ENCODE data around the gene TMPRSS4. TPM values are rescaled to one million over a fixed set of nuclear protein-coding genes. Genes with fewer than 3 reads are reported as not detected.

The TMPRSS4 gene
- total RNA-seq, 1 experiment from 2014 or later: 1.5 TPM

DNA sequence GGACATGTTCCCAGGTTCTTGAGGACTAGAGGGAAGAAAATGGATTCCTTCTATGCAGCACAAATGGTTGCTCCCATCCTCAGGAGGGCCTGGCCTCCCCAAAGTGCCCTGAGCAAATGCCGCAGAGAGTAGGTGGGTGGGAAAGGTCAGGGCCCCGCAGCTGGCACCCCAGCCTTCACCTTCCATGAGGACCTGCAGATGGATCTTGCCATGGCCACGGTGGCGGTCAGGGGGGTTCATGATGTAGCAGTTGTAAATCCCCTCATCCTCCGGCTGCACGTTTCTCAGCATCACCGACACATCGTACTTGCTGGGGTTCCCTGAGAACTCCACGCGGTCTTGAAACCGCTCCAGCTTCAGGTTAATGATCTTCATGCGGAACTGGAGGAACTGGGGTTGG lies 91.0 kb downstream of the TMPRSS4 start (continued):
- TF ChIP-seq, protein P1, sequence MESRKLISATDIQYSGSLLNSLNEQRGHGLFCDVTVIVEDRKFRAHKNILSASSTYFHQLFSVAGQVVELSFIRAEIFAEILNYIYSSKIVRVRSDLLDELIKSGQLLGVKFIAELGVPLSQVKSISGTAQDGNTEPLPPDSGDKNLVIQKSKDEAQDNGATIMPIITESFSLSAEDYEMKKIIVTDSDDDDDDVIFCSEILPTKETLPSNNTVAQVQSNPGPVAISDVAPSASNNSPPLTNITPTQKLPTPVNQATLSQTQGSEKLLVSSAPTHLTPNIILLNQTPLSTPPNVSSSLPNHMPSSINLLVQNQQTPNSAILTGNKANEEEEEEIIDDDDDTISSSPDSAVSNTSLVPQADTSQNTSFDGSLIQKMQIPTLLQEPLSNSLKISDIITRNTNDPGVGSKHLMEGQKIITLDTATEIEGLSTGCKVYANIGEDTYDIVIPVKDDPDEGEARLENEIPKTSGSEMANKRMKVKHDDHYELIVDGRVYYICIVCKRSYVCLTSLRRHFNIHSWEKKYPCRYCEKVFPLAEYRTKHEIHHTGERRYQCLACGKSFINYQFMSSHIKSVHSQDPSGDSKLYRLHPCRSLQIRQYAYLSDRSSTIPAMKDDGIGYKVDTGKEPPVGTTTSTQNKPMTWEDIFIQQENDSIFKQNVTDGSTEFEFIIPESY (IDR thresholded peaks at IDR 0.05; ENCODE audit: extremely low read depth, insufficient replicate concordance, low read length): no peak
- TF ChIP-seq EZH2phosphoT487 (IDR thresholded peaks at IDR 0.05; ENCODE audit: borderline replicate concordance): no peak
- no peak for TF ChIP-seq FOSL1 (IDR thresholded peaks at IDR 0.05; ENCODE audit: low read depth)
- TF ChIP-seq TCF7L2 (IDR thresholded peaks at IDR 0.05; ENCODE audit: borderline replicate concordance, extremely low read depth, insufficient read depth, insufficient read length): no peak

DNA sequence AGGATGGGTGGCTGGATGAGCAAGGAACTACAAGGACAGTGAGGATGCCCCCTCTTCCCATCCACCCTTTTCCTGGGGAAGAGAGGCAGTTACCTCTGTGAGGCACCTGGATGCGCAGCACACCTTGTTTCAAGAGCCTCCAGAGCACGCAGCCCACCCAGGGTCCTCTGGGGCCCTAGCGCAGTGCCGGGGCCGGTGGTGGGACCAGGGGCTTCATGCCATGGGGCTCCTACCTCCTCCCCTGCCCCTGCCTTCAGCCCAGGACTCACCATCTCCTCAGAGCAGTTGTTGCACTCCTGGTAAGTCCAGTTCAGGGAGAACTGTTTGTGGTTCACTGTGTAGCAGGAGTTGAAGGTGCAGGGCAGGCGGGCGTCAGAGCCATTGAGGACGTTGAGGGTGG lies 91.4 kb downstream of the TMPRSS4 start:
- Histone ChIP-seq H3K36me3 (ENCODE audit: control insufficient read depth in 1 of 2, insufficient read depth in 2 of 2, low read length in 2 of 2) (no peaks in the 10 kb centered on the region), H3K9me3 (ENCODE audit: control insufficient read depth in 1 of 2, insufficient read depth in 1 of 2, low read depth in 1 of 2, low read length in 2 of 2) (no peaks in the 10 kb centered on the region), H3K9ac (ENCODE audit: low read length) (no peak overlapping the region), H3K4me3 (replicated peaks in 1 of 2; ENCODE audit: low read depth in 1 of 2, low read length in 2 of 2) (no peak overlapping the region), H3K9me2 (ENCODE audit: insufficient read depth) (no peaks in the 10 kb centered on the region), H3K4me2 (ENCODE audit: low read length) (no peak overlapping the region), H4K20me1 (ENCODE audit: insufficient read depth) (no peaks in the 10 kb centered on the region), H3K79me2 (ENCODE audit: insufficient read depth, low read length) (no peaks in the 10 kb centered on the region), H3K27ac (ENCODE audit: low read depth, low read length) (no peak overlapping the region), H2AFZ (ENCODE audit: low read depth, low read length, poor library complexity, severe bottlenecking) (no peak overlapping the region), H3K4me1 (ENCODE audit: control insufficient read depth in 1 of 2, insufficient read depth in 2 of 2, low read length in 2 of 2) (peaks cover 0 to 7% of the 10 kb centered on the region in 2 experiments; a peak in 1 of 4 replicates), H3K27me3 (ENCODE audit: insufficient read depth, low read length) (no peaks in the 10 kb centered on the region)
- intact Hi-C loops (cut with micrococcal nuclease): no loop called here
- RAD21 ChIA-PET (ENCODE audit: low non-redundant PET in 1 of 2, low total read pairs in 2 of 2, uncharacterized antibody in 2 of 2, unreplicated experiment in 2 of 2): no interaction called here
- no peak for ATAC-seq
- no peak for DNase-seq (ENCODE audit: low read depth, low spot score)
- BruUV-seq (replicated peaks): no TSS peak
- CTCF ChIA-PET: interaction anchor here (0.9 kb wide), 1 partner anchor 12 kb away, joined by 3 read pairs; no protein-coding TSS in a partner anchor
- POLR2A ChIA-PET: no interaction called here
- TF ChIP-seq EZH2 (IDR thresholded peaks at IDR 0.05) (no peak), ATF3 (IDR thresholded peaks at IDR 0.05) (no peak), ZNF274 (IDR thresholded peaks at IDR 0.05; ENCODE audit: low read depth, low read length) (no peak), FOSL1 (IDR thresholded peaks at IDR 0.05; ENCODE audit: low read depth) (no peak), POLR2A (IDR thresholded peaks at IDR 0.05; ENCODE audit: borderline replicate concordance, extremely low read depth, insufficient read depth, insufficient read length) (no peak), CTCF (IDR thresholded peaks at IDR 0.05 in 2 of 3, conservative IDR thresholded peaks at IDR 0.05 in 1 of 3; ENCODE audit: borderline replicate concordance in 1 of 3, insufficient read depth in 1 of 3, low read depth in 2 of 3, low read length in 2 of 3) (no peak), REST (IDR thresholded peaks at IDR 0.05; ENCODE audit: low read depth) (no peak), TCF7L2 (IDR thresholded peaks at IDR 0.05; ENCODE audit: borderline replicate concordance, extremely low read depth, insufficient read depth, insufficient read length) (no peak), POLR2AphosphoS5 (IDR thresholded peaks at IDR 0.05; ENCODE audit: low read depth, low read length) (no peak), YY1 (IDR thresholded peaks at IDR 0.05; ENCODE audit: extremely low read depth, insufficient replicate concordance, low read depth, low read length) (no peak), CBX3 (IDR thresholded peaks at IDR 0.05; ENCODE audit: low read depth) (no peak), JUND (IDR thresholded peaks at IDR 0.05) (no peak), CEBPB (IDR thresholded peaks at IDR 0.05; ENCODE audit: low read depth) (no peak), SP1 (IDR thresholded peaks at IDR 0.05; ENCODE audit: low read depth) (no peak), SRF (IDR thresholded peaks at IDR 0.05; ENCODE audit: low read depth) (no peak)

Data from HCT116 (cell line).